Measurements from ENCODE around the gene RNF227. TPM values are rescaled to one million over a fixed set of nuclear protein-coding genes. Genes with fewer than 3 reads are reported as not detected.

The RNF227 gene
- total and polyA plus RNA-seq, 8 donors = 2.8 to 5.1 (median 3.2) TPM

DNA sequence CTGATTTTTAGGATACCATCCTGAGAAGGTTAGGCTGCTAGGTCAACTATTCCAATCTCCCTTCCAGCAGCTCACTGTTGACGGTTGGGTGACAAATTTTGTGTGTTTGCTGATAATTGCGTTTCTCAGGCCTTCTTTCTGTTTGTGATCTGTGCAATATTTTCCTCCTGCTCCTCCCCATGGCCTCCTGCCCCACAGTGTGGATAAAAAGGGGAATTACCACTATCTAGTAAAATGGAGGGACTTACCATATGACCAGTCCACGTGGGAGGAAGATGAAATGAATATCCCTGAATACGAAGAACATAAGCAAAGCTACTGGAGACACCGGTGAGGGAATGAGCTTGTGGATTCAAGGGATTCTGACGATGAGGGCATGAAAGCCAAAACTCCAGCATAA is 18.3 kb downstream of the RNF227 start:
- Histone ChIP-seq H3K27ac (no peak overlapping the region), H3K4me3 (no peak overlapping the region), H3K4me1 (no peaks in the 10 kb centered on the region), H3K36me3 (peaks cover 0 to 100% of the 10 kb centered on the region in 2 donors), H3K9me3 (no peaks in the 10 kb centered on the region), H3K27me3 (no peaks in the 10 kb centered on the region)
- ATAC-seq = peak; percentile 75
- peak in 1 of 4 donors; percentile 61 for DNase-seq
- intact Hi-C loops (cut with DNase I) = no loop called here
- TF ChIP-seq CTCF (IDR thresholded peaks at IDR 0.05) = peak in 1 of 2 donors; percentile 18

- no peak overlapping the region for H3K27ac ChIP-seq
- ATAC-seq = no peak
- intact Hi-C loops (cut with DNase I) = no loop called here
These were observed 19.0 kb downstream of the RNF227 start for GRCh38 chr17:7897090-7897489.

GRCh38 chr17:7894866-7895265 is 21.2 kb downstream of the RNF227 start:
- no peak for ATAC-seq
- Histone ChIP-seq H3K27ac (no peak overlapping the region), H3K4me3 (no peak overlapping the region), H3K27me3 (no peaks in the 10 kb centered on the region), H3K9me3 (no peaks in the 10 kb centered on the region), H3K4me1 (peaks cover 0 to 9% of the 10 kb centered on the region in 2 donors), H3K36me3 (peaks cover 0 to 92% of the 10 kb centered on the region in 2 donors)
- DNase-seq = no peak
- intact Hi-C loops (cut with DNase I) = no loop called here
- TF ChIP-seq CTCF (IDR thresholded peaks at IDR 0.05) = no peak

More at GRCh38 chr17:7897090-7897489, 19.0 kb downstream of the RNF227 start:
- no peak for TF ChIP-seq CTCF (IDR thresholded peaks at IDR 0.05)
- Histone ChIP-seq H3K36me3 (peaks cover 0 to 98% of the 10 kb centered on the region in 2 donors), H3K4me1 (peaks cover 0 to 1% of the 10 kb centered on the region in 2 donors), H3K9me3 (no peaks in the 10 kb centered on the region), H3K4me3 (no peak overlapping the region), H3K27me3 (no peaks in the 10 kb centered on the region)
- DNase-seq = no peak

GRCh38 chr17:7894226-7894625 is 21.9 kb downstream of the RNF227 start:
- H3K4me3 ChIP-seq = no peak overlapping the region
- no peak overlapping the region for H3K27ac ChIP-seq
- H3K27me3 ChIP-seq = no peaks in the 10 kb centered on the region
- DNase-seq = no peak
- H3K36me3 ChIP-seq = peaks cover 0 to 86% of the 10 kb centered on the region in 2 donors
- H3K4me1 ChIP-seq = peaks cover 6 to 15% of the 10 kb centered on the region in 2 donors
- H3K9me3 ChIP-seq = no peaks in the 10 kb centered on the region
- ATAC-seq = no peak
- intact Hi-C loops (cut with DNase I) = no loop called here
- no peak for TF ChIP-seq CTCF (IDR thresholded peaks at IDR 0.05)

DNA sequence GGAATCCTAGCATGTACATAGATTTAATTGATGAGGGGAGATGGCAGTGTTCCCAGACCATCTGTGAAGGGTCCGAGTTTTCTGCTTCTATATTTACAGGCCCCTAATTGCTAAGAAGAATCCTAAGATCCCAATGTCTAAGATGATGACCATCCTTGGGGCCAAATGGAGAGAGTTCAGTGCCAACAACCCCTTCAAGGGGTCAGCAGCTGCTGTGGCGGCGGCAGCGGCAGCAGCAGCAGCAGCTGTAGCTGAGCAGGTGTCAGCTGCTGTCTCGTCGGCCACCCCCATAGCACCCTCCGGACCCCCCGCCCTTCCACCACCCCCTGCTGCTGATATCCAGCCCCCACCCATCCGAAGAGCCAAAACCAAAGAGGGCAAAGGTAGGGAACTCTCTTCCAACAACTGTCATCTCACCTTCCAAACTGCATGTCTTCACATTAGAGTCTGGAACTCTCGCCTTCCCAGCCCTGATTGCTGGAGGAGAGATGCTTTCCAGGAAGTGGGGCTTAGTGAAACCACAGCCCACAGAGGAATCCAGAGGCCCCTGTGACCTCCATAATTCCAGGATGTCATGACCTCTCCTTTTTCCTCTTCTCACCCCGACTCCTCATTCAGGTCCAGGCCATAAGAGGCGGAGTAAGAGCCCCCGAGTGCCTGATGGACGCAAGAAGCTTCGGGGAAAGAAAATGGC is 22.8 kb downstream of the RNF227 start:
- TF ChIP-seq CTCF (IDR thresholded peaks at IDR 0.05) = no peak
- no peak overlapping the region for H3K27ac ChIP-seq
- no peaks in the 10 kb centered on the region for H3K9me3 ChIP-seq
- no peak for ATAC-seq
- H3K36me3 ChIP-seq = peaks cover 0 to 77% of the 10 kb centered on the region in 2 donors
- H3K27me3 ChIP-seq = no peaks in the 10 kb centered on the region
- no peak for DNase-seq
- no peak overlapping the region for H3K4me3 ChIP-seq
- intact Hi-C loops (cut with DNase I) = no loop called here
- peaks cover 15 to 24% of the 10 kb centered on the region in 2 donors for H3K4me1 ChIP-seq

Data from left lung (tissue), 10 donors.